PC-9 (cell line): ENCODE results near the gene UNC93A. TPM values are rescaled to one million over a fixed set of nuclear protein-coding genes. Genes with fewer than 3 reads are reported as not detected.

Experiments used
- BruUV-seq: library from RNA; stranded (reverse); fragments of 400-500 nt; replicated peaks from 2 replicates; lab custom pipeline; 2021; lab: Mats Ljungman, UMichigan
- CTCF ChIA-PET: fragments of 300-600 bp; sonication (Branson Sonifier 250); formaldehyde crosslinking; loops from one replicate; lab custom pipeline; 2022; ENCODE audit warnings: antibody characterized with exemption; lab: Charles Lee
- POLR2A ChIA-PET: fragments of 300-600 bp; sonication (Branson Sonifier 250); formaldehyde crosslinking; loops from one replicate; lab custom pipeline; 2022; ENCODE audit warnings: antibody characterized with exemption; ENCODE audit not compliant: unreplicated experiment; lab: Charles Lee
- DNase-seq, 2 experiments: peaks; one replicate each; pipeline versions ENCODE4 v3.0.0 to v3.0.0-alpha.2; 2015 to 2022; ENCODE audit warnings: mixed read lengths in 1 of 2
- H2AFZ ChIP-seq: fragments of 200-600 bp; sonication (generic); 2 replicates; pipeline ENCODE4 v1.8.1; 2017; ENCODE audit warnings: antibody characterized with exemption
- H3F3A ChIP-seq: fragments of 200-600 bp; sonication (generic); 2 replicates; pipeline ENCODE4 v1.8.1; 2017; ENCODE audit warnings: antibody characterized with exemption, mild to moderate bottlenecking, low read depth; ENCODE audit not compliant: insufficient read depth
- H3K27ac ChIP-seq: fragments of 200-600 bp; sonication (generic); 2 replicates; pipeline ENCODE4 v1.6.1; 2016; ENCODE audit warnings: mixed run types
- H3K27me3 ChIP-seq: fragments of 200-600 bp; sonication (generic); 2 replicates; pipeline ENCODE4 v1.6.1; 2016; ENCODE audit warnings: low read depth, mixed run types; ENCODE audit not compliant: insufficient read depth
- H3K36me3 ChIP-seq: fragments of 200-600 bp; sonication (generic); 2 replicates; pipeline ENCODE4 v1.6.1; 2016; ENCODE audit warnings: low read depth, mixed run types
- H3K4me1 ChIP-seq: fragments of 200-600 bp; sonication (generic); replicated peaks from 2 replicates; pipeline ENCODE4 v1.6.1; 2016; ENCODE audit warnings: mixed run types; ENCODE audit not compliant: insufficient read depth
- H3K4me2 ChIP-seq: fragments of 200-600 bp; sonication (generic); 2 replicates; pipeline ENCODE4 v1.6.1; 2017; ENCODE audit warnings: mixed run types
- H3K4me3 ChIP-seq: fragments of 200-600 bp; sonication (generic); 2 replicates; pipeline ENCODE4 v1.6.1; 2016; ENCODE audit warnings: mixed run types
- H3K79me2 ChIP-seq: fragments of 200-600 bp; sonication (generic); 2 replicates; pipeline ENCODE4 v1.6.1; 2017; ENCODE audit warnings: low read depth, mixed run types
- H3K9me2 ChIP-seq: fragments of 200-600 bp; sonication (generic); 2 replicates; pipeline ENCODE4 v1.8.1; 2017; ENCODE audit warnings: mild to moderate bottlenecking; ENCODE audit not compliant: insufficient read depth
- H3K9me3 ChIP-seq: fragments of 200-600 bp; sonication (generic); 2 replicates; pipeline ENCODE4 v1.8.1; 2016; ENCODE audit warnings: low read depth; ENCODE audit not compliant: insufficient read depth
- H4K20me1 ChIP-seq: fragments of 200-600 bp; sonication (generic); 2 replicates; pipeline ENCODE4 v1.8.1; 2017; ENCODE audit not compliant: insufficient read depth
- CTCF ChIP-seq: fragments of 200-600 bp; sonication (generic); conservative IDR thresholded peaks from 2 replicates; pipeline ENCODE4 v1.6.1; 2017; ENCODE audit warnings: mixed run types, antibody characterized with exemption, mild to moderate bottlenecking, moderate library complexity
- EZH2 ChIP-seq: fragments of 200-600 bp; sonication (generic); IDR thresholded peaks from 2 replicates; pipeline ENCODE4 v1.8.0; 2017; ENCODE audit warnings: antibody characterized with exemption, low read depth
- intact Hi-C: fragments of 100-400 bp; cut with micrococcal nuclease; formaldehyde crosslinking; loops from one replicate; pipeline ENCODE4 v1.10.0; 2022; ENCODE audit not compliant: unreplicated experiment
- total RNA-seq: library from RNA; stranded (reverse); gene quantifications from 2 replicates; pipeline ENCODE4 v1.2.3, GENCODE V29; 2021

The UNC93A gene
- total RNA-seq, 1 experiment from 2014 or later, result not detected

- H3K4me2 ChIP-seq, result no peak overlapping the region
- H3K9me2 ChIP-seq, result no peaks in the 10 kb centered on the region
- no peaks in the 10 kb centered on the region for H3K4me1 ChIP-seq
- no TSS peak for BruUV-seq
- no peaks in the 10 kb centered on the region for H4K20me1 ChIP-seq
- CTCF ChIA-PET, result no interaction called here
- H3K79me2 ChIP-seq, result no peaks in the 10 kb centered on the region
- TF ChIP-seq EZH2 (no peak), CTCF (no peak)
- POLR2A ChIA-PET, result no interaction called here
- H3K27ac ChIP-seq, result no peak overlapping the region
- H3K36me3 ChIP-seq, result no peaks in the 10 kb centered on the region
- no peak overlapping the region for H3K4me3 ChIP-seq
- no peaks in the 10 kb centered on the region for H3K9me3 ChIP-seq
- no peak overlapping the region for H2AFZ ChIP-seq
- DNase-seq, result no peak
- H3F3A ChIP-seq, result no peaks in the 10 kb centered on the region
- peaks cover 94% of the 10 kb centered on the region for H3K27me3 ChIP-seq
- intact Hi-C loops, result no loop called here
Measured at GRCh38 chr6:167302074-167302473, 11.0 kb downstream of the UNC93A start.

GRCh38 chr6:167302796-167303195, 11.7 kb downstream of the UNC93A start:
- intact Hi-C loops, result no loop called here
- Histone ChIP-seq H3F3A (no peaks in the 10 kb centered on the region), H4K20me1 (no peaks in the 10 kb centered on the region), H3K9me3 (no peaks in the 10 kb centered on the region), H3K27ac (no peak overlapping the region), H3K4me2 (no peak overlapping the region), H3K36me3 (no peaks in the 10 kb centered on the region), H3K27me3 (peaks cover 94% of the 10 kb centered on the region), H3K9me2 (no peaks in the 10 kb centered on the region), H3K4me3 (no peak overlapping the region), H3K79me2 (no peaks in the 10 kb centered on the region), H2AFZ (no peak overlapping the region), H3K4me1 (no peaks in the 10 kb centered on the region)
- no TSS peak for BruUV-seq
- no peak for DNase-seq
- CTCF ChIA-PET, result no interaction called here
- POLR2A ChIA-PET, result no interaction called here
- TF ChIP-seq CTCF (no peak), EZH2 (no peak)

DNA sequence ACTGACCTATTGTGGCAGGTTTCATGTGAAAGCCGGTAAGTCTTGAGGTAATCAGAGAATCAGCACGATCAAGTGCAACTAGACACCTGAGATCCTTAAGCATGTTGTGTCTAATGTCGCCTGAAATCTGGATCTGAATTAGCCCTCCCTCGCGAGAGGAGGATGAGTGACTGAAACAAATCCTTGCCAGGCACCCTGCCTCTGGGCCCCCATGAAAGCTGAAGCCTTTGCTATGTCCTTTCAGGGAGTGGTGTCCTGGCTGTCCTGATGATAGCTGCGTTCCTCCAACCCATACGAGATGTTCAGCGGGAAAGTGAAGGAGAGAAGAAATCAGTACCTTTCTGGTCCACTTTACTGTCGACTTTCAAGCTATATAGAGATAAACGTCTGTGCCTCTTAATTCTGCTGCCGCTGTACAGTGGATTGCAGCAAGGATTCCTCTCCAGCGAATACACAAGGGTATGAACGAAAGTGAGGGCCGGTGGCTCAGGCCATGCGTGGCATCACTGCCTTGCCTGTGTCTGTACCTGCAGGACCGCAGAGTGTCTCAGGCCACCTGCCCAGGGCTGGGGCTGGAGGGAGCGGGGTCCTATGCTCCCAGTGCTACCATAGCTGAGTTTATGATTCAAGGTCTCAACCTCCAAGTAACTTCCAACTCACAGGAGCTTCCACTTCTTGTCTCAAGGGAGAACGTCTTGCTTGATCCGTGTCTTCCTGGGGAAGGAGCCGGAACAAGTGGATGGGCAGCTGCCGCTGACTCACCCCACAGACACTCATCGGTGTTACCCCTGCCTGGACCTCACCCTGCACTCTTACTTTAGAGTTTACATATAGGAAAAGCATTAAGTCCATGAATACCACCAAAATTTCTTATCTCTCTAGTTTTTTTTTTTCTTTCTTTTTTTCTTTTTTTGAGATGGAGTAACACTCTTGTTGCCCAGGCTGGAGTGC, 12.8 kb downstream of the UNC93A start:
- no peaks in the 10 kb centered on the region for H3F3A ChIP-seq
- ChIA-PET CTCF (no interaction called here), POLR2A (no interaction called here)
- DNase-seq, result no peak
- H3K27me3 ChIP-seq, result peaks cover 97% of the 10 kb centered on the region
- no peak for TF ChIP-seq EZH2
- TF ChIP-seq CTCF, result no peak
- no peak overlapping the region for H2AFZ ChIP-seq
- no peak overlapping the region for H3K4me2 ChIP-seq
- H3K9me3 ChIP-seq, result no peaks in the 10 kb centered on the region
- no peak overlapping the region for H3K27ac ChIP-seq
- intact Hi-C loops, result no loop called here
- no peaks in the 10 kb centered on the region for H4K20me1 ChIP-seq
- H3K9me2 ChIP-seq, result no peaks in the 10 kb centered on the region
- no peaks in the 10 kb centered on the region for H3K36me3 ChIP-seq
- BruUV-seq, result no TSS peak
- no peaks in the 10 kb centered on the region for H3K79me2 ChIP-seq
- H3K4me3 ChIP-seq, result no peak overlapping the region
- H3K4me1 ChIP-seq, result no peaks in the 10 kb centered on the region
